ENCODE measurements around the gene ZNF837. TPM values are rescaled to one million over a fixed set of nuclear protein-coding genes. Genes with fewer than 3 reads are reported as not detected.
A peak's percentile ranks its signal among the peaks of the same experiment; 100 is the strongest.

Gene ZNF837
- total and polyA plus RNA-seq, 2 of the 13 experiments (the other 11 are each of a cell fraction or from before 2014, with no cell fraction given) = 0.29 to 1.3 TPM

- no peak for TF ChIP-seq ZUFSP (CRISPR knock-in tag; IDR thresholded peaks at IDR 0.05; ENCODE audit: borderline replicate concordance)
- TF ChIP-seq HNF4A (CRISPR knock-in tag; IDR thresholded peaks at IDR 0.05) = no peak
- TF ChIP-seq SNAPC5 (CRISPR knock-in tag; IDR thresholded peaks at IDR 0.05; ENCODE audit: borderline replicate concordance) = 0 out of 2 replicates have a peak, but pooled peaks have one; percentile 68
- no peak for TF ChIP-seq ZBTB10 (CRISPR knock-in tag; IDR thresholded peaks at IDR 0.05; ENCODE audit: borderline replicate concordance)
- TF ChIP-seq ZNF629 (CRISPR knock-in tag; conservative IDR thresholded peaks at IDR 0.05) = no peak
- no peak for TF ChIP-seq ZSCAN22 (CRISPR knock-in tag; IDR thresholded peaks at IDR 0.05)
- TF ChIP-seq HNRNPL (IDR thresholded peaks at IDR 0.05; ENCODE audit: low read depth, low read length) = no peak
- TF ChIP-seq ZNF3 (CRISPR knock-in tag; IDR thresholded peaks at IDR 0.05) = no peak
- TF ChIP-seq ATAD3A (CRISPR knock-in tag; IDR thresholded peaks at IDR 0.05) = no peak
- TF ChIP-seq AFF4 (CRISPR knock-in tag; IDR thresholded peaks at IDR 0.05) = no peak
- peak; percentile 85 for TF ChIP-seq XRCC5 (optimal IDR thresholded peaks at IDR 0.05; ENCODE audit: low read length)
- no peak for TF ChIP-seq ZNF781 (CRISPR knock-in tag; IDR thresholded peaks at IDR 0.05; ENCODE audit: borderline replicate concordance, not compliant biosample characterization)
Measured at GRCh38 chr19:58400916-58401839, 20.3 kb upstream of the ZNF837 start (continued).
